Measurements from ENCODE around the gene LRMDA.
"Not testable (repeated sequence)": the region's sequence is repeated elsewhere in the genome, so short reads cannot be mapped to it uniquely, and the experiment has no call there.

GRCh38 chr10:75519213-75519612 is 87.8 kb downstream of the LRMDA start:
- TF ChIP-seq POLR2A (IDR thresholded peaks at IDR 0.05; ENCODE audit: control extremely low read depth in 1 of 2, low read depth in 2 of 2, low read length in 2 of 2); CTCF (IDR thresholded peaks at IDR 0.05; ENCODE audit: control extremely low read depth in 1 of 3, insufficient read depth in 1 of 3, low read depth in 1 of 3, low read length in 3 of 3); TBP (IDR thresholded peaks at IDR 0.05; ENCODE audit: low read depth, low read length); SIN3A (conservative IDR thresholded peaks at IDR 0.05 in 1 of 2, IDR thresholded peaks at IDR 0.05 in 1 of 2; ENCODE audit: low read depth in 1 of 2, low read length in 2 of 2); ATF2 (IDR thresholded peaks at IDR 0.05; ENCODE audit: low read length): not testable (repeated sequence)
